Upper lobe of right lung (tissue), 1 donor: ENCODE data around the gene TLDC2. TPM values are rescaled to one million over a fixed set of nuclear protein-coding genes. Genes with fewer than 3 reads are reported as not detected.

Experiments
- ATAC-seq: fragments of 200-7000 bp; cut with Tn5 transposase; one replicate; pipeline ENCODE4 v1.9.1; 2020; ENCODE audit warnings: mild to moderate bottlenecking, moderate library complexity
- DNase-seq: peaks from one replicate; pipeline ENCODE4 v3.0.0-alpha.2; 2020
- H3K27ac ChIP-seq: fragments of 200-600 bp; one replicate; pipeline ENCODE4 v1.8.0; 2022
- H3K27me3 ChIP-seq: fragments of 200-600 bp; one replicate; pipeline ENCODE4 v1.8.0; 2022; ENCODE audit warnings: mild to moderate bottlenecking
- H3K36me3 ChIP-seq: fragments of 200-600 bp; one replicate; pipeline ENCODE4 v1.8.0; 2022
- H3K4me1 ChIP-seq: fragments of 200-600 bp; one replicate; pipeline ENCODE4 v1.8.0; 2022
- H3K4me3 ChIP-seq: fragments of 200-600 bp; one replicate; pipeline ENCODE4 v1.8.0; 2022; ENCODE audit warnings: mild to moderate bottlenecking
- H3K9me3 ChIP-seq: fragments of 200-600 bp; one replicate; pipeline ENCODE4 v1.8.0; 2022
- CTCF ChIP-seq: fragments of 200-600 bp; IDR thresholded peaks from one replicate; pipeline ENCODE4 v1.8.0; 2022; ENCODE audit warnings: antibody characterized with exemption
- intact Hi-C: fragments of 100-400 bp; cut with DNase I; formaldehyde crosslinking; loops from one replicate; pipeline ENCODE4 v1.11.0; 2022
- total RNA-seq: library from RNA; stranded (reverse); fragmentation: NEBNext Ultra II Directional; extraction: Animal tissue kit (Norgen Biotek cat#: 25700); gene quantifications from one replicate; pipeline ENCODE4 v1.2.1, GENCODE V29; 2021
- donor health status: DM: no; HTN: yes; CAD: no; lungs with severe emphysema.

The TLDC2 gene
- total RNA-seq, 1 donor from 2014 or later: 1.6 TPM

- H3K9me3 ChIP-seq: no peaks in the 10 kb centered on the region
- intact Hi-C loops: no loop called here
These were observed 10.7 kb upstream of the TLDC2 start for GRCh38 chr20:36865076-36865860.

DNA sequence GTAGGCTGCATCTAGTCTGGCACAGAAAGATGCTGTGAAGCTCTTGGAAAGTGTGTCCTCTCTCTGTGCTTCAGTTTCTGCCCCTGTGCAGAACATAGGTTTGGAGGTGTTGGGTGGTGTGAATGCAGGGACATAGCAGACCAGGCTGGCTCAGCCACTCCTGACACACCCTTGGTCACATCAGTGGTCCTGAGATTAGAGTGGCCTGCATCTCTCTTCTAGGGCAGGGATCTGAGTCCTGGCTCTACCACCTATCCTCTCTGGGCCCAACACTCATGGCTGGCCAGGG is 10.1 kb upstream of the TLDC2 start:
- intact Hi-C loops: no loop called here
- no peak overlapping the region for H3K4me3 ChIP-seq
- H3K36me3 ChIP-seq: no peaks in the 10 kb centered on the region
- no peaks in the 10 kb centered on the region for H3K9me3 ChIP-seq
- DNase-seq: no peak
- no peak for ATAC-seq
- no peak overlapping the region for H3K27ac ChIP-seq
- TF ChIP-seq CTCF: no peak
- H3K4me1 ChIP-seq: peaks cover 19% of the 10 kb centered on the region
- H3K27me3 ChIP-seq: no peaks in the 10 kb centered on the region

More at GRCh38 chr20:36865076-36865860, 10.7 kb upstream of the TLDC2 start:
- Histone ChIP-seq H3K4me1 (peaks cover 22% of the 10 kb centered on the region), H3K27me3 (no peaks in the 10 kb centered on the region), H3K4me3 (no peak overlapping the region), H3K36me3 (no peaks in the 10 kb centered on the region), H3K27ac (no peak overlapping the region)
- no peak for DNase-seq
- TF ChIP-seq CTCF: no peak
- ATAC-seq: no peak

GRCh38 chr20:36866164-36866563 is 9.8 kb upstream of the TLDC2 start:
- no peak for TF ChIP-seq CTCF
- ATAC-seq: no peak
- Histone ChIP-seq H3K36me3 (no peaks in the 10 kb centered on the region), H3K27ac (peak overlapping the region; percentile 36), H3K4me1 (peaks cover 15% of the 10 kb centered on the region), H3K9me3 (no peaks in the 10 kb centered on the region), H3K4me3 (no peak overlapping the region), H3K27me3 (no peaks in the 10 kb centered on the region)
- intact Hi-C loops: no loop called here
- DNase-seq: no peak

- intact Hi-C loops: no loop called here
- no peak overlapping the region for H3K4me3 ChIP-seq
- peak overlapping the region; percentile 36 for H3K27ac ChIP-seq
- no peak for DNase-seq
- no peaks in the 10 kb centered on the region for H3K9me3 ChIP-seq
- no peak for ATAC-seq
- TF ChIP-seq CTCF: no peak
- H3K4me1 ChIP-seq: peaks cover 8% of the 10 kb centered on the region
- no peaks in the 10 kb centered on the region for H3K36me3 ChIP-seq
- no peaks in the 10 kb centered on the region for H3K27me3 ChIP-seq
These were observed 9.1 kb upstream of the TLDC2 start for GRCh38 chr20:36866681-36867495.

DNA sequence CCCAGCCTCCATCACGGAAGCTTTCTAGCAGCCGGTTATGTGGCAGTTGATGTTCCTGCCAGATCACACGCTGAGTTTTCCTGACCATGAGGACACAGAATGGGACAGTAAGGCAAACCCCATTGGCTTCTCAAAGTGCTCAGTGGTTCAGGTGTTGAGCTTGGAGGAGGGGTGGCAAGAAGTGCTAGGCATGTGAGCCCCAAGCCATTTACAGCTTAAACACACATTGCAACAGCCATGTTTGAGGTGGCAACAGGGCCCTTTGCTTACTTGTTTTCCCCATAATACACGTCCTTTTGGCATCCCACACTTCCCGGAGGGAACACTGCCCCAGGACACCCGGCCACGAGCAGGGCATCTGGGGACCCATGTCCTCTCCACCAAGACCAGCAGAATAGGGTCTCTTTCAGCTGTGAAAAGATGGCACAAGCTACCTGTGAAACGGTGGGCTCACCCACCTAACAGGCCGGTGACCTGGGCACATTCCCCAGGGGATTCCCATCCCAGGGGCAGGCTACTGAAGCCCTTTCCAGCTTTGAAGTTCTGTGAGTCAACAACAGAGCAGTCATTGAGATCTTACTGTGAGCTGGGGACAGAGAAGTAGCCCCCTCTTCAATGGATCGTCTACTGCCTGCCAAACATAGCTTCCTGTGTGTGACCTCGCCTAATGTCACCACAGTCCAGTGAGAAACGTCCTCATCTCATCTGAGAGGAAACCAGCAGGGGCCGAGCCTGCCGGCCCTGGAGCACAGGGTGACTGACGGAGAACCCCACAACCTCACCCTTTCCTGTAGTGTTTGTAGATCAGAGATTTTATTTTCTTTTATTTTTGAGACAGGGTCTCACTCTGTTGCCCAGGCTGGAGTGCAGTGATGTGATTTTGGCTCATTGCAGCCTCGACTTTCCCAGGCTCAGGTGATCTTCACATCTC is 4.0 kb upstream of the TLDC2 start:
- Histone ChIP-seq H3K27me3 (no peaks in the 10 kb centered on the region), H3K4me1 (no peaks in the 10 kb centered on the region), H3K36me3 (no peaks in the 10 kb centered on the region), H3K4me3 (no peak overlapping the region), H3K27ac (no peak overlapping the region), H3K9me3 (no peaks in the 10 kb centered on the region)
- TF ChIP-seq CTCF: no peak
- no peak for DNase-seq
- intact Hi-C loops: no loop called here
- ATAC-seq: peak; percentile 47
